MG63 (cell line): ENCODE results near the gene ALDH1L2. TPM values are rescaled to one million over a fixed set of nuclear protein-coding genes. Genes with fewer than 3 reads are reported as not detected.
A peak's percentile ranks its signal among the peaks of the same experiment; 100 is the strongest.

Experiments
- DNase-seq: peaks from one replicate; pipeline ENCODE4 v3.0.0-alpha.2; 2020
- H3K27me3 ChIP-seq: fragments of 250-450 bp; sonication (Bioruptor Pico); 2 replicates; pipeline ENCODE4 v1.5.1; 2020; ENCODE audit warnings: mild to moderate bottlenecking, moderate library complexity
- H3K36me3 ChIP-seq: fragments of 250-450 bp; sonication (Bioruptor Pico); 2 replicates; pipeline ENCODE4 v1.5.1; 2020; ENCODE audit warnings: mild to moderate bottlenecking, moderate library complexity
- H3K4me3 ChIP-seq: fragments of 250-450 bp; sonication (Bioruptor Pico); 2 replicates; pipeline ENCODE4 v1.5.1; 2020; ENCODE audit warnings: mild to moderate bottlenecking, moderate library complexity
- H3K9me3 ChIP-seq: fragments of 250-450 bp; sonication (Bioruptor Pico); 2 replicates; pipeline ENCODE4 v1.5.1; 2020; ENCODE audit warnings: mild to moderate bottlenecking, moderate library complexity
- total RNA-seq: library from RNA; depleted of rRNA; stranded (reverse); fragments of >200 nt; shearing (Covaris generic); gene quantifications from 2 replicates; pipeline ENCODE4 v1.2.3, GENCODE V29; 2014; ENCODE audit warnings: low replicate concordance

The ALDH1L2 gene
- total RNA-seq, 1 experiment from 2014 or later = 10.5 TPM

- H3K36me3 ChIP-seq = no peaks in the 10 kb centered on the region
- peaks cover 10% of the 10 kb centered on the region; the same call in 1 of the 2 replicates for H3K9me3 ChIP-seq
- H3K4me3 ChIP-seq = no peak overlapping the region
- no peak for DNase-seq
- H3K27me3 ChIP-seq = no peaks in the 10 kb centered on the region
These were observed 8.1 kb upstream of the ALDH1L2 start for GRCh38 chr12:105092336-105092735.

DNA sequence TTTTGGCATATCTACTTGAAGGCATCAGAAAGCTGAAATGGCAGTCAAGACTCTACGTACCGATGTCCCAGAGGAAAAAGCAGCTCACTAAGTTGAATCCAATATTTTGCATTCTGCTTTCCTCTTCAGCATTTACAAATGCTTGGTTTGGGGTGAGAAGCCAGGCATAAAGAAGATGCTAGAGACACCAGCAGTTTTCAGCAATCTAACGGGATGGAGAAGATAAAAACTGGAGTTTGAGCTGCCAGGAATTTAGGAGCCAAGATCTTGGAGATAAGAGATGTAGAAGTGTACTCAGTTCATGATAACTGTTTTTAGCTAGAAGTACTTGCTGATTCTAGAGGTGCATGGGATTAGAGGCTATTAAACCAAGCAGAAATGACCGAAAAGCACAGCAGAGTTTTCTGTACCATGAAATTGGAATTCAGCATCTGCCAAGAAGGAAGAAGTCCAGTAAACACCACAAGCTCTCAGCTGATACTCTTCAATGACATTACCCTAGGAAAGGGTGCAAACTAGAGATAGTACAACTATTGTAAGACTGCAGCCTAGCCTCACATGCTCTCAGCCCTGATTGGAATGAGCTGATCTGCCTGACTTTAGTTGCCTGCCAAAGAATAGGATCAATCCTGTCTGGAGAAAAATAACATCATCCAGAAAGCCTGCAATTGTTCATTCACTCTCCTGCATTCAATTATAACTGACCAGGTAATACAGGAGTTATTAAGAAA, 7.4 kb upstream of the ALDH1L2 start:
- DNase-seq = no peak
- Histone ChIP-seq H3K4me3 (no peak overlapping the region), H3K9me3 (peaks cover 8% of the 10 kb centered on the region; the same call in 1 of the 2 replicates), H3K36me3 (no peaks in the 10 kb centered on the region), H3K27me3 (no peaks in the 10 kb centered on the region)

- H3K4me3 ChIP-seq = no peak overlapping the region
- DNase-seq = no peak
These were observed 6.1 kb upstream of the ALDH1L2 start for GRCh38 chr12:105090361-105090760.

GRCh38 chr12:105089817-105090216, 5.6 kb upstream of the ALDH1L2 start:
- H3K9me3 ChIP-seq = peaks cover 3% of the 10 kb centered on the region; the same call in 1 of the 2 replicates
- H3K36me3 ChIP-seq = no peaks in the 10 kb centered on the region
- H3K4me3 ChIP-seq = no peak overlapping the region
- H3K27me3 ChIP-seq = no peaks in the 10 kb centered on the region
- no peak for DNase-seq

More at GRCh38 chr12:105090361-105090760, 6.1 kb upstream of the ALDH1L2 start:
- Histone ChIP-seq H3K9me3 (peaks cover 7% of the 10 kb centered on the region; the same call in 1 of the 2 replicates), H3K36me3 (no peaks in the 10 kb centered on the region), H3K27me3 (no peaks in the 10 kb centered on the region)

- H3K36me3 ChIP-seq = peaks cover 8% of the 10 kb centered on the region
- H3K9me3 ChIP-seq = no peaks in the 10 kb centered on the region
- no peak overlapping the region for H3K4me3 ChIP-seq
- H3K27me3 ChIP-seq = no peaks in the 10 kb centered on the region
- DNase-seq = no peak
These were observed 1.2 kb upstream of the ALDH1L2 start for GRCh38 chr12:105085501-105085900.

- DNase-seq = peak; percentile 69
- H3K36me3 ChIP-seq = peaks cover 8% of the 10 kb centered on the region
- no peaks in the 10 kb centered on the region for H3K27me3 ChIP-seq
These were observed 630 bp downstream of the ALDH1L2 start for GRCh38 chr12:105083551-105084105.

GRCh38 chr12:105083031-105083430, 1.2 kb downstream of the ALDH1L2 start:
- H3K4me3 ChIP-seq = peak overlapping the region; percentile 75
- peak; percentile 14 for DNase-seq
- peaks cover 8% of the 10 kb centered on the region for H3K36me3 ChIP-seq
- H3K9me3 ChIP-seq = no peaks in the 10 kb centered on the region
- no peaks in the 10 kb centered on the region for H3K27me3 ChIP-seq

More at GRCh38 chr12:105083551-105084105, 630 bp downstream of the ALDH1L2 start:
- no peaks in the 10 kb centered on the region for H3K9me3 ChIP-seq
- peak overlapping the region; percentile 75 for H3K4me3 ChIP-seq

DNA sequence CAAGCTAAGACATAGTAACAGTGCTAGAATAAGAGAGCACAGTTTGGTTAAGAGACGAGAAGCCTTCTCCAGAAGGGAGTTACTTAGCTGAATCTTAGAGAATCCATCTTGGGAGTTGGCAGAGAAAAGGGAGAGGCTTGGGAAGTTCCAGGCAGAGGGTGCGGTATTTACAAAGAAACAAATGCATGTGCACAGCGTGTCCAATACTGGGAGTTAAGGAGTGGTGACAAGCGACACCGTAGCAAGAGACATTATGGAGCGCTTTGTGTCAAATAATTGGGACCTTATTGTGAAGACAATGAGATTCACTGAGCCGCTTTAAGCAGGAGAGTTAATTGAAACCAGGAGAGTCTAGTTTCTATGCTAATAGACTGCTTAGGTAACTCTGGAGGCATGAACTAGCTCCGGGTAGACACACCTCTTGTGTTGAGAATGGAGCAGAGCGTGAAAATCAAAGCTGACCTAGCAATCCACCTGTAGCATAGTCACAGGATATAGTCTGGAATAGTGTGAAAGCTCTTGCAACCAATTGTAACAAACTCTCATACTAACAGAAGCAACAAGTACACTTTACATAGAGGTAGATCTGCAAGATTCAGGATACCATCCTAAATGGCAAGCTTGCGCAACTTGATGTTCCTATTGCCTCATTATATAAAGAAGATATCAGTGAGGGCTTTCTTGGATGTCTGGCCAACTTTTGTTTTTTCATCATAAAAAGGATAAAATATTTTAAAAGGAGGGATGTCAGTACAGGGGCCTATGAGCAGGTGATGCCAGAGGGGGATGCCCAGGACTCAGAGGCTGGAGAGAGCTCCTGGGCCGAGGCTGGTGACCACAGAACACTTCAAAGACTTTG, 5.3 kb downstream of the ALDH1L2 start:
- no peaks in the 10 kb centered on the region for H3K27me3 ChIP-seq
- no peaks in the 10 kb centered on the region for H3K9me3 ChIP-seq
- peaks cover 9% of the 10 kb centered on the region for H3K36me3 ChIP-seq
- no peak overlapping the region for H3K4me3 ChIP-seq
- no peak for DNase-seq

GRCh38 chr12:105077435-105077834, 6.8 kb downstream of the ALDH1L2 start:
- H3K4me3 ChIP-seq = no peak overlapping the region
- no peak for DNase-seq
- H3K9me3 ChIP-seq = no peaks in the 10 kb centered on the region
- peaks cover 15% of the 10 kb centered on the region for H3K36me3 ChIP-seq
- H3K27me3 ChIP-seq = no peaks in the 10 kb centered on the region

GRCh38 chr12:105076913-105077312, 7.3 kb downstream of the ALDH1L2 start:
- no peak for DNase-seq
- Histone ChIP-seq H3K4me3 (no peak overlapping the region), H3K36me3 (peaks cover 18% of the 10 kb centered on the region), H3K9me3 (no peaks in the 10 kb centered on the region), H3K27me3 (no peaks in the 10 kb centered on the region)

- Histone ChIP-seq H3K36me3 (peaks cover 13% of the 10 kb centered on the region), H3K27me3 (no peaks in the 10 kb centered on the region), H3K4me3 (no peak overlapping the region), H3K9me3 (no peaks in the 10 kb centered on the region)
- no peak for DNase-seq
These were observed 8.2 kb downstream of the ALDH1L2 start for GRCh38 chr12:105076098-105076497.

DNA sequence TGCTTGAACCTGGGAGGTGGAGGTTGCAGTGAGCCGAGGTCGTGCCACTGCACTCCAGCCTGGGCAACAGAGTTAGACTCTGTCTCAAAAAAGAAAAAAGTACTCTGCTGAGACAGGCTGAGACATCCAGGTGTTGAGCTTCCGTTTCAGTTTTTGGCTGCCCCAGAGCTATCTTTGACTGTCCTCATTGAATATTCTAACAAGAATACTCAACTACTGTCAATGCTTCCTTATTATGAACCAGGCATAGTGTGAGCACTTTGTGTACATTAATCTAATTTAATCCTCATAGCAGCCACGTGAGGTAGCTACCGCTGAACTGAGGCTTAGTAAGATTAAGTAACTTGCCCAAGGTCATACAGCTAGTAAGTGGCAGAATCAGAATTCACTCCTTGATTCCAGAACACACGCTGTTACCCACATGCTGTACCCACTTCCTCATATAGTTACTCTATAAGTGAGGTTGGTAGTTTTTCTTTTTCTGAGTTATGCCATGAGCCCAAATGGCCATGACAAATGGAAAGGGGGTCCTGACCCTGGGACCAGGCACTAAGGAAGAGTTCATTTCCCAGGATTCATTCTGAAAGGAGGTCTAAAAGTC, 11.3 kb downstream of the ALDH1L2 start:
- H3K4me3 ChIP-seq = no peak overlapping the region

DNA sequence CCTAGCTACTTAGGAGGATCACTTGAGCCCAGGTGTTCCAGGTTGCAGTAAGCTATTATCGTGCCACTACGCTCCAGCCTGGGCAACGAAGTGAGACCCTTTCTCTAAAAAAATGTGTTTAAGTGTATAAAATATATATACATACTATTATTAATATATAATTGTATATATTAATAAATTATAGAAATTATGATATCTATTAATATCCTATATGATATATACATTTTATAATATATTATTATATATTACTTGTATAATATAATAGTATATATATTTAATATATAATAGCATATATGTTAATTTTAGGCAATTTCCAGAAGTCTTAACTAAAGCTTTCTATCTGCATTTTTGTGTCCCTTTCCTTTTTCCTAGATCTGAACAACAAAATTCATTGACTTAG, 12.3 kb downstream of the ALDH1L2 start:
- DNase-seq = no peak
- Histone ChIP-seq H3K4me3 (no peak overlapping the region), H3K9me3 (no peaks in the 10 kb centered on the region), H3K27me3 (no peaks in the 10 kb centered on the region), H3K36me3 (peaks cover 28% of the 10 kb centered on the region)

More for the DNA sequence above, 11.3 kb downstream of the ALDH1L2 start:
- DNase-seq = no peak
- H3K36me3 ChIP-seq = peaks cover 24% of the 10 kb centered on the region
- H3K9me3 ChIP-seq = no peaks in the 10 kb centered on the region
- no peaks in the 10 kb centered on the region for H3K27me3 ChIP-seq

DNA sequence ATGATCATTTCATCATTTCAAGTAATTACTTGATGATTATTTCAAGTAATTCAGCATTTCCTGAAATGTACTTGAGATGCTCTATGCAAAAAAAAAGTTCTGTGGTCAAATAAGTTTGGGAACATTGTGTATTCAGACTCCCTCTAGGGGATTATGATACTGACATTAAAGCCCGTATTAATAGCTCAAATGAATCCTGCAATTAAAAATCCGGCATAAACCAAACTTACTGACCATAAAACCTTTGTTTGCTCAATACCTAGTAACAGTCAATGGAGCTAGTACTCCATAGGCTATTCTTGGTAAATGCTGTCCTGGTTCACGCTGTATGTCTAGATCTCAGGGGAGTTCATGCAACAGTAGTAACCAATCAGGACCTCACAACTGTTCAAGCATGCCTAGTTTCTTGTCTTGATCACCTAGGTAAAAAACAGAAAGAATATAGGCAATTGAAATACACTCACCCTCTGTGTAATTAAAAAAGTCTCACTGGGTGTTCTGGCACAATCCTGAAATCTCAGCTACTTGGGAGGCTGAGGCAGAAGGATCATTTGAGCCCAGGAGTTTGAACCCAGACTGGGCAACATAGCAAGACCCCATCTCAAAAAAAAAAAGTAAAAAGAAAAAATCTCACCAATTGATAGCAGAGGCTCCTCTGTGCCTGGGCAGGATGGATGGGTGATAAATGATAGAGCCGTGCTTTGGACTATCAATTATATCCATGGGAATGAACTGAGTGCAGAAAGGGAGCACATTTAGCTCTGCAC, 14.1 kb downstream of the ALDH1L2 start:
- Histone ChIP-seq H3K36me3 (peaks cover 38% of the 10 kb centered on the region), H3K4me3 (no peak overlapping the region), H3K27me3 (no peaks in the 10 kb centered on the region; the same call in 1 of the 2 replicates), H3K9me3 (no peaks in the 10 kb centered on the region)
- DNase-seq = no peak

DNA sequence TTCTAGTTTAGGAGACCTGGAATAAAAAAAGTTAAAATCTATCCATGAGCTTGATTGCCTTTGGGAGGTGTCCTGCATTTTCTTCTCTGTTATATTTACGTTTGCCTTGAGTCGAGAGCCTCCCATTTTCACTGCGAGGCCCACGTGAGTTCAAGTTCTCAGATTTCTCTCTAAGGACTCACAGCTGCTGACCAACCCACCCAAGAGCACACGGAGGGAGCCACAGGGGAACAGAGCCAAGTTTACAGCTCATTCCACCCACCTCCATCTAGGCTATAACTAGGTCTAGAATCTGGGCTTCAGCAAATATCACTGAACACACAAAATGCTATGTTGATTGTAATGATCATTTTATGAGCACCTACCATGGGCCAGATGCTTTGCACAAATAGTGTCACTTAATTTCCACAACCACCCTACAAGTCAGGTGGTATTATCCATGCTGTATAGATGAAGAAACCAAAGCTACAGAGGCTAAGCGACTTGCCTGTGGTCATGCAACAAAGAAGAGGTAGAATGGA, 16.7 kb downstream of the ALDH1L2 start:
- no peak for DNase-seq

More for the DNA sequence above, 16.7 kb downstream of the ALDH1L2 start:
- Histone ChIP-seq H3K36me3 (peaks cover 44% of the 10 kb centered on the region), H3K27me3 (no peaks in the 10 kb centered on the region; the same call in 1 of the 2 replicates), H3K4me3 (no peak overlapping the region), H3K9me3 (no peaks in the 10 kb centered on the region)
